HEK293 (cell line): Measurements from ENCODE around the gene AAK1.

ENCODE experiments used
- CTCF ChIA-PET: fragments of 350-600 bp; formaldehyde crosslinking; extraction: SDS; loops from one replicate; lab custom pipeline; 2021; ENCODE audit warnings: antibody characterized with exemption; lab: Yijun Ruan, JAX
- POLR2A ChIA-PET: fragments of 300-600 bp; formaldehyde crosslinking; extraction: SDS; loops from one replicate; lab custom pipeline; 2020; ENCODE audit warnings: antibody characterized with exemption, inconsistent platforms; lab: Yijun Ruan, JAX
- H3K27ac ChIP-seq: fragments of 200-500 bp; sonication (Bioruptor generic); 2 replicates; pipeline ENCODE4 v1.5.1; 2014; ENCODE audit warnings: low read depth, low read length, control low read depth, inconsistent platforms; ENCODE audit errors: extremely low read depth
- H3K36me3 ChIP-seq, 2 experiments: fragments of 200-500 bp in 1 of 2; sonication (Bioruptor generic) in 1 of 2; 1 replicate in 1 of 2; 2 replicates in 1 of 2; pipeline ENCODE4 v1.5.1; 2014 to 2017; ENCODE audit warnings: inconsistent platforms in 2 of 2, low read length in 2 of 2; ENCODE audit not compliant: control insufficient read depth in 2 of 2, insufficient read depth in 1 of 2
- H3K4me1 ChIP-seq: fragments of 200-500 bp; sonication (Bioruptor generic); 2 replicates; pipeline ENCODE4 v1.5.1; 2014; ENCODE audit warnings: mild to moderate bottlenecking, low read length, inconsistent platforms; ENCODE audit not compliant: control insufficient read depth, insufficient read depth
- H3K4me3 ChIP-seq: 2 replicates; pipeline ENCODE4 v1.5.1; 2011; ENCODE audit warnings: low read depth, mild to moderate bottlenecking, control low read depth, low read length, moderate library complexity
- H3K9me3 ChIP-seq: fragments of 200-500 bp; sonication (Bioruptor generic); 2 replicates; pipeline ENCODE4 v1.5.1; 2014; ENCODE audit warnings: low read depth, low read length, inconsistent platforms; ENCODE audit not compliant: control insufficient read depth, insufficient read depth
- FEZF1 ChIP-seq: fragments of 450-650 bp; formaldehyde crosslinking; IDR thresholded peaks from 2 replicates; pipeline ENCODE4 v1.5.1; 2016; ENCODE audit warnings: missing biosample characterization, missing genetic modification characterization
- PRDM1 ChIP-seq: fragments of 450-650 bp; formaldehyde crosslinking; IDR thresholded peaks from 2 replicates; pipeline ENCODE4; 2016; ENCODE audit warnings: missing biosample characterization, missing genetic modification characterization
- ZBTB11 ChIP-seq: fragments of 450-650 bp; formaldehyde crosslinking; conservative IDR thresholded peaks from 2 replicates; pipeline ENCODE4 v1.5.1; 2016; ENCODE audit warnings: low read depth, missing biosample characterization, missing genetic modification characterization
- ZBTB7A ChIP-seq: fragments of 450-650 bp; formaldehyde crosslinking; IDR thresholded peaks from 2 replicates; pipeline ENCODE4 v1.5.1; 2016; ENCODE audit warnings: low read depth, missing biosample characterization, missing genetic modification characterization
- ZFP3 ChIP-seq: fragments of 450-650 bp; formaldehyde crosslinking; IDR thresholded peaks from 2 replicates; pipeline ENCODE4 v1.5.1; 2016; ENCODE audit warnings: low read depth, missing biosample characterization, missing genetic modification characterization
- ZNF10 ChIP-seq: fragments of 450-650 bp; formaldehyde crosslinking; IDR thresholded peaks from 2 replicates; pipeline ENCODE4 v1.5.1; 2017; ENCODE audit warnings: missing biosample characterization, missing genetic modification characterization
- ZNF184 ChIP-seq: fragments of 450-650 bp; IDR thresholded peaks from 2 replicates; pipeline ENCODE4 v1.5.1; 2018; ENCODE audit warnings: missing biosample characterization, mild to moderate bottlenecking, missing genetic modification characterization
- ZNF366 ChIP-seq: fragments of 450-650 bp; formaldehyde crosslinking; conservative IDR thresholded peaks from 2 replicates; pipeline ENCODE4 v1.5.1; 2016; ENCODE audit warnings: missing biosample characterization, missing genetic modification characterization
- ZNF404 ChIP-seq: fragments of 450-650 bp; formaldehyde crosslinking; IDR thresholded peaks from 2 replicates; pipeline ENCODE4 v1.5.1; 2017; ENCODE audit warnings: missing biosample characterization, missing genetic modification characterization
- ZNF416 ChIP-seq: fragments of 450-650 bp; formaldehyde crosslinking; IDR thresholded peaks from 2 replicates; pipeline ENCODE4 v1.5.1; 2016; ENCODE audit warnings: missing biosample characterization, missing genetic modification characterization
- ZNF510 ChIP-seq: fragments of 450-650 bp; formaldehyde crosslinking; IDR thresholded peaks from 2 replicates; pipeline ENCODE4 v1.5.1; 2018; ENCODE audit warnings: mild to moderate bottlenecking, missing genetic modification characterization, missing biosample characterization; ENCODE audit not compliant: insufficient replicate concordance
- ZNF529 ChIP-seq: fragments of 450-650 bp; formaldehyde crosslinking; IDR thresholded peaks from 2 replicates; pipeline ENCODE4 v1.5.1; 2017; ENCODE audit warnings: missing genetic modification characterization, missing biosample characterization; ENCODE audit not compliant: insufficient replicate concordance
- ZNF558 ChIP-seq: fragments of 450-650 bp; formaldehyde crosslinking; IDR thresholded peaks from 2 replicates; pipeline ENCODE4 v1.5.1; 2016; ENCODE audit warnings: missing biosample characterization, missing genetic modification characterization
- ZNF621 ChIP-seq: fragments of 450-650 bp; formaldehyde crosslinking; IDR thresholded peaks from 2 replicates; pipeline ENCODE4 v1.5.1; 2017; ENCODE audit warnings: missing biosample characterization, missing genetic modification characterization
- ZNF623 ChIP-seq: fragments of 450-650 bp; formaldehyde crosslinking; IDR thresholded peaks from 2 replicates; pipeline ENCODE4 v1.5.1; 2016; ENCODE audit warnings: missing biosample characterization, missing genetic modification characterization
- ZNF791 ChIP-seq: fragments of 450-650 bp; formaldehyde crosslinking; IDR thresholded peaks from 2 replicates; pipeline ENCODE4 v1.5.1; 2016; ENCODE audit warnings: missing biosample characterization, missing genetic modification characterization

The AAK1 gene

GRCh38 chr2:69549421-69549820, 94.1 kb downstream of the AAK1 start:
- no peaks in the 10 kb centered on the region for H3K9me3 ChIP-seq
- no peaks in the 10 kb centered on the region for H3K4me1 ChIP-seq
- no peak for TF ChIP-seq ZNF791 (tag by site-specific recombination)
- ChIA-PET CTCF (interaction anchor here (6.3 kb wide), 1 partner anchor 16 kb away, joined by 57 read pairs; no protein-coding TSS in a partner anchor), POLR2A (interaction anchor here (0.6 kb wide), 1 partner anchor 135 kb away, joined by 7 read pairs; no protein-coding TSS in a partner anchor)
- H3K36me3 ChIP-seq: peaks cover 0 to under 1% of the 10 kb centered on the region in 2 experiments; a peak in 2 of 3 replicates
- no peak overlapping the region for H3K27ac ChIP-seq
- no peak overlapping the region for H3K4me3 ChIP-seq

DNA sequence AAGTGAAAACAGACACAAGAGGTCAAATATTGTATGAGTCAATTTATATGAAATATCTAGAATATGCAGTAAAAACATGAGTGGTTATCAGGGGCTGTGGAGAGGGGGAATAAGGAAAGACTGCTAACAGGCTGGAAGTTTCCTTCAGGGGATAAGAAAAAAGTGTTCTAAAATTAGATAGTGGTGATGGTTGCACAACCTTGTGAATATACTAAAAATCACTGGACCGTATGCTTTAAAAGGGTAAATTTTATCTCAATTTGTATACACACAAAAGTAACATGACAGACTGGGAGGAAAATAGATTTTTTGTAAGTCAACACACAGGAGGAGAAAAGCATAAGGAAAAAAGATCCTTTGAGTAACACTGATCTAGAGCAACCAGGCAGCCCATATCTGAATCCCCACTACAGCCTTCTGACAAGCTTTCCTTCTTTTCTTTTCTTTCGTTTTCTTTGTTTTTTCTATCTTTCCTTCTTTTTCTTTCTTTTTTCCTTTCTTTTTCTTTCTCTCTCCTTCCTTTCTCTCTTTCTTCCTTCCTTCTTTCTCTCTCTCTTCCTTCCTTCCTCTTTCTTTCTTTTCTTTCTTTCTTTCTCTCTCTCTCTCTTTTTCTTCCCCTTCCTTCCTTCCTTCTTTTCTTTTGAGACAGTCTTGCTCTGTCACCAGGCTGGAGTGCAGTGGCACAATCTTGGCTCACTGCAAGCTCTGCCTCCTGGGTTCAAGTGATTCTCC, 95.4 kb downstream of the AAK1 start:
- peaks cover 0 to 7% of the 10 kb centered on the region in 2 experiments; a peak in 2 of 3 replicates for H3K36me3 ChIP-seq
- H3K4me1 ChIP-seq: no peaks in the 10 kb centered on the region
- POLR2A ChIA-PET: no interaction called here
- H3K27ac ChIP-seq: no peak overlapping the region
- H3K9me3 ChIP-seq: no peaks in the 10 kb centered on the region
- H3K4me3 ChIP-seq: no peak overlapping the region
- CTCF ChIA-PET: interaction anchor here (2.5 kb wide), 1 partner anchor 17 kb away, joined by 16 read pairs; no protein-coding TSS in a partner anchor
- TF ChIP-seq ZNF510 (no peak), PRDM1 (tag by site-specific recombination) (peak; percentile 51; the same call in 1 of the 2 replicates), ZNF366 (tag by site-specific recombination) (peak; percentile 84)

DNA sequence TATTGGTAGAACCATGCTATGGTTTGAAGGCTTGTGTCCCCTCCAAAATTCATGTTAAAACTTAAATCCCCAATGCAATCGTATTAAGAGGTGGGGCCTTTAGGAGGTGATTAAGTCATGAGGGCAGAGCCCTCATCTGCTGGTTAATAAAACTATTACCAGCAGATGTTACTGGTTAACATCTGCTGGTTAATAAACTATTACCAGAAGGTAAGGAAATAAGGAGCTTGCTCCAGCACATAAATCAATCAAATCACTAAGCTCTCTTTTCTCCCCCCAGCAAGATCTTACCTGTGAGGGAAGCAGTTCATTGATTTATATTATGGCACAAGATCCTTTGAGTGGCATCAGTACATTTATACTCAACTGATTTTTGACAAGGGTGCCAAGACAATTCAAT, 96.9 kb downstream of the AAK1 start:
- H3K4me3 ChIP-seq: no peak overlapping the region
- H3K27ac ChIP-seq: no peak overlapping the region
- CTCF ChIA-PET: interaction anchor here (0.6 to 2.5 kb wide), 3 partner anchors 12 to 27 kb away, joined by 3 to 16 read pairs (median 3); no protein-coding TSS in a partner anchor
- no peaks in the 10 kb centered on the region for H3K4me1 ChIP-seq
- H3K36me3 ChIP-seq: peaks cover 0 to 19% of the 10 kb centered on the region in 2 experiments; a peak in 1 of 3 replicates
- no peaks in the 10 kb centered on the region for H3K9me3 ChIP-seq
- TF ChIP-seq FEZF1 (tag by site-specific recombination): no peak
- no peak for TF ChIP-seq ZNF416
- TF ChIP-seq ZNF10 (tag by site-specific recombination): no peak
- no peak for TF ChIP-seq ZFP3 (tag by site-specific recombination)
- no peak for TF ChIP-seq ZNF623 (tag by site-specific recombination)
- TF ChIP-seq ZNF558 (tag by site-specific recombination): no peak
- no peak for TF ChIP-seq ZNF621 (tag by site-specific recombination)
- TF ChIP-seq ZBTB11 (tag by site-specific recombination): no peak
- no peak for TF ChIP-seq ZNF404 (tag by site-specific recombination)
- TF ChIP-seq ZBTB7A (tag by site-specific recombination): no peak
- TF ChIP-seq ZNF529: no peak
- TF ChIP-seq ZNF184 (tag by site-specific recombination): no peak
- POLR2A ChIA-PET: interaction anchor here (0.6 kb wide), 1 partner anchor 1634 kb away, joined by 4 read pairs; no protein-coding TSS in a partner anchor
